GM10248 (cell line): ENCODE measurements around the gene NFIA.

ENCODE experiments used
- CTCF ChIA-PET: fragments of 300-600 bp; sonication (Branson Sonifier 250); formaldehyde crosslinking; extraction: SDS; loops from one replicate; lab custom pipeline; 2021; ENCODE audit warnings: antibody characterized with exemption; lab: Yijun Ruan, JAX
- POLR2A ChIA-PET: fragments of 350-650 bp; sonication (Branson Sonifier 250); formaldehyde crosslinking; extraction: SDS; loops from one replicate; lab custom pipeline; 2020; ENCODE audit warnings: antibody characterized with exemption; lab: Yijun Ruan, JAX
- DNase-seq: peaks from one replicate; pipeline ENCODE4 v3.0.0; 2012; ENCODE audit errors: extremely low spot score
- CTCF ChIP-seq: IDR thresholded peaks from 2 replicates; pipeline ENCODE4 v1.5.1; 2012; ENCODE audit warnings: mild to moderate bottlenecking, low read depth; ENCODE audit errors: extremely low read depth, missing control alignments, control extremely low read depth

NFIA gene

GRCh38 chr1:61222240-61222639, 139.9 kb downstream of the NFIA start:
- ChIA-PET CTCF (no interaction called here), POLR2A (no interaction called here)
- no peak for TF ChIP-seq CTCF
- no peak for DNase-seq

- CTCF ChIA-PET = no interaction called here
Observed at GRCh38 chr1:61223140-61223539, 140.8 kb downstream of the NFIA start.

GRCh38 chr1:61224609-61225008, 142.2 kb downstream of the NFIA start:
- ChIA-PET CTCF (no interaction called here), POLR2A (no interaction called here)
- TF ChIP-seq CTCF = no peak
- no peak for DNase-seq

More at GRCh38 chr1:61223140-61223539, 140.8 kb downstream of the NFIA start:
- no peak for DNase-seq
- POLR2A ChIA-PET = no interaction called here
- TF ChIP-seq CTCF = no peak

GRCh38 chr1:61225478-61225877, 143.1 kb downstream of the NFIA start:
- POLR2A ChIA-PET = no interaction called here
- TF ChIP-seq CTCF = no peak
- DNase-seq = no peak
- CTCF ChIA-PET = no interaction called here

GRCh38 chr1:61226791-61227567, 144.6 kb downstream of the NFIA start:
- ChIA-PET POLR2A (no interaction called here), CTCF (no interaction called here)

GRCh38 chr1:61227857-61228550, 145.6 kb downstream of the NFIA start:
- TF ChIP-seq CTCF = no peak
- CTCF ChIA-PET = no interaction called here
- POLR2A ChIA-PET = no interaction called here
- DNase-seq = no peak

More at GRCh38 chr1:61226791-61227567, 144.6 kb downstream of the NFIA start:
- no peak for DNase-seq
- no peak for TF ChIP-seq CTCF
